ENCODE measurements around the gene PPP1R12A. TPM values are rescaled to one million over a fixed set of nuclear protein-coding genes. Genes with fewer than 3 reads are reported as not detected.

Gene PPP1R12A
- total RNA-seq, 1 donor from 2014 or later: 374 TPM

- Histone ChIP-seq H3K4me3 (no peak overlapping the region), H3K36me3 (no peaks in the 10 kb centered on the region), H3K9me3 (no peaks in the 10 kb centered on the region), H3K27me3 (no peaks in the 10 kb centered on the region), H3K4me1 (peaks cover 0 to 5% of the 10 kb centered on the region in 2 donors), H3K27ac (no peak overlapping the region)
- no peak for DNase-seq (ENCODE audit: low spot score in 2 of 2)
- intact Hi-C loops (cut with DNase I): no loop called here
- TF ChIP-seq CTCF (IDR thresholded peaks at IDR 0.05): no peak
These were observed 169.7 kb downstream of the PPP1R12A start for GRCh38 chr12:79765157-79765556.

GRCh38 chr12:79764641-79765040 is 170.3 kb downstream of the PPP1R12A start:
- Histone ChIP-seq H3K36me3 (no peaks in the 10 kb centered on the region), H3K9me3 (no peaks in the 10 kb centered on the region), H3K4me3 (no peak overlapping the region), H3K27ac (no peak overlapping the region), H3K4me1 (peaks cover 0 to 5% of the 10 kb centered on the region in 2 donors), H3K27me3 (no peaks in the 10 kb centered on the region)
- no peak for TF ChIP-seq CTCF (IDR thresholded peaks at IDR 0.05)
- intact Hi-C loops (cut with DNase I): no loop called here
- DNase-seq (ENCODE audit: low spot score in 2 of 2): no peak

GRCh38 chr12:79763766-79764452 is 171.0 kb downstream of the PPP1R12A start:
- no peak for DNase-seq (ENCODE audit: low spot score in 2 of 2)
- Histone ChIP-seq H3K4me1 (peaks cover 0 to 4% of the 10 kb centered on the region in 2 donors), H3K4me3 (no peak overlapping the region), H3K9me3 (no peaks in the 10 kb centered on the region), H3K36me3 (no peaks in the 10 kb centered on the region), H3K27me3 (no peaks in the 10 kb centered on the region), H3K27ac (no peak overlapping the region)
- intact Hi-C loops (cut with DNase I): no loop called here
- TF ChIP-seq CTCF (IDR thresholded peaks at IDR 0.05): no peak

- Histone ChIP-seq H3K36me3 (no peaks in the 10 kb centered on the region), H3K27me3 (no peaks in the 10 kb centered on the region), H3K27ac (no peak overlapping the region), H3K4me1 (no peaks in the 10 kb centered on the region), H3K4me3 (no peak overlapping the region), H3K9me3 (peaks cover 0 to 6% of the 10 kb centered on the region in 2 donors)
- intact Hi-C loops (cut with DNase I): no loop called here
- DNase-seq (ENCODE audit: low spot score in 2 of 2): no peak
- no peak for TF ChIP-seq CTCF (IDR thresholded peaks at IDR 0.05)
These were observed 173.6 kb downstream of the PPP1R12A start for GRCh38 chr12:79761341-79761740.

GRCh38 chr12:79747274-79747673 is 187.6 kb downstream of the PPP1R12A start:
- H3K36me3 ChIP-seq: no peaks in the 10 kb centered on the region
- H3K4me3 ChIP-seq: no peak overlapping the region
- intact Hi-C loops (cut with DNase I): no loop called here
- no peak overlapping the region for H3K27ac ChIP-seq
- DNase-seq (ENCODE audit: low spot score in 2 of 2): no peak
- H3K9me3 ChIP-seq: no peaks in the 10 kb centered on the region
- no peaks in the 10 kb centered on the region for H3K27me3 ChIP-seq
- TF ChIP-seq CTCF (IDR thresholded peaks at IDR 0.05): no peak
- no peaks in the 10 kb centered on the region for H3K4me1 ChIP-seq
